ENCODE data around the gene WDPCP. TPM values are rescaled to one million over a fixed set of nuclear protein-coding genes. Genes with fewer than 3 reads are reported as not detected.
A peak's percentile ranks its signal among the peaks of the same experiment; 100 is the strongest.

Gene WDPCP
- total and polyA plus RNA-seq, 2 of the 4 experiments (the other 2 are of a cell fraction): 2.2 to 10.2 TPM

DNA sequence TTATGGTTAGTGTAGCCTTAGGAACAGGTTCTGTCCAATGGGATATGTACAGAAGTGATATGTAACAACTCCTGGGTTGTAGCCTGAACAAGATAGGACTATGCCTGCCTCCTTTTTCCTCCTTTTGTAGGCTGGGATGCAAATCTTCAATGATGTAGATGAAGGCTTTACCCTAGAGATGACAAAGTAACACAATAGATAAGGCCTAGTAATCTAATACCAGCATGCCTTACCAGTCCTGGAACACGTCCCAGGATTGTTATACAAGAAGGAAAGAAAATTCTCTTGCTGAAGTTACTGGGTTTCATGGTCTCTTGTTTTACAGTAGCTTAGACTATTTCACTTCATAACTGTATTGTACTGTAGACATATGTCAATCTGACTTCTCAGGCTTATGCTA is 345.5 kb downstream of the WDPCP start:
- no peaks in the 10 kb centered on the region for H3K79me1 ChIP-seq (ENCODE audit: low read depth in 1 of 2, low read length in 2 of 2)
- no TSS peak for BruUV-seq (replicated peaks)
- peak; percentile 19 for DNase-seq
- no peak overlapping the region for H3K4me2 ChIP-seq (ENCODE audit: low read depth, low read length)
- H3K4ac ChIP-seq (ENCODE audit: low read depth, low read length): no peak overlapping the region
- H2AFZ ChIP-seq (replicated peaks; ENCODE audit: low read length, poor library complexity): no peak overlapping the region
- intact Hi-C loops (cut with micrococcal nuclease) (loop anchor here (2.0 kb wide), 1 partner anchor 20 kb away; no protein-coding TSS in a partner anchor), dilution Hi-C loops (cut with HindIII; ENCODE audit: low sequenced_read_pairs, unreplicated experiment) (no loop called here), in situ Hi-C loops (cut with MboI; ENCODE audit: low sequenced_read_pairs) (no loop called here)
- no peak overlapping the region for H3K27ac ChIP-seq (ENCODE audit: insufficient read depth, low read length)
- no peaks in the 10 kb centered on the region for H3K36me3 ChIP-seq (ENCODE audit: control insufficient read depth, insufficient read depth, low read length)
- no peak overlapping the region for H3K23ac ChIP-seq (ENCODE audit: low read depth, low read length)
- no peak overlapping the region for H3K56ac ChIP-seq (ENCODE audit: extremely low read depth, insufficient read depth, low read length)
- no peak overlapping the region for H2BK120ac ChIP-seq (ENCODE audit: low read depth, low read length)
- no peak overlapping the region for H2BK20ac ChIP-seq (ENCODE audit: low read depth, low read length)
- H4K20me1 ChIP-seq (ENCODE audit: insufficient read depth, low read length): no peaks in the 10 kb centered on the region
- no peaks in the 10 kb centered on the region for H3K9me3 ChIP-seq (ENCODE audit: control insufficient read depth, insufficient read depth, low read length)
- no CpG with 5 or more reads among the region's 1 CpG for WGBS, 2 experiments (ENCODE audit: extremely low coverage in 2 of 2, insufficient read length in 1 of 2)
- no peak overlapping the region for H3K9ac ChIP-seq (ENCODE audit: low read depth, low read length)
- H3K27me3 ChIP-seq (ENCODE audit: control insufficient read depth, insufficient read depth, low read length): no peaks in the 10 kb centered on the region
- H2BK5ac ChIP-seq (ENCODE audit: low read depth, low read length, poor library complexity, severe bottlenecking): no peak overlapping the region
- no peak overlapping the region for H3K4me3 ChIP-seq (ENCODE audit: insufficient read depth, low read depth, low read length)
- no peak overlapping the region for H4K91ac ChIP-seq (ENCODE audit: insufficient read depth, low read depth, low read length)
- H2AK9ac ChIP-seq (replicated peaks; ENCODE audit: low read depth, low read length, poor library complexity): no peak overlapping the region
- no peak; the same call in 1 of the 2 replicates for ATAC-seq (ENCODE audit: low read depth)
- no peaks in the 10 kb centered on the region for H3K9me1 ChIP-seq (ENCODE audit: insufficient read depth, low read length)
- H3K18ac ChIP-seq (ENCODE audit: low read depth, low read length): no peak overlapping the region
- H4K8ac ChIP-seq (ENCODE audit: low read depth in 2 of 2, low read length in 2 of 2): no peak overlapping the region
- H2BK15ac ChIP-seq (ENCODE audit: low read depth, low read length): no peak overlapping the region
- no peak overlapping the region for H2AK5ac ChIP-seq (ENCODE audit: low read depth, low read length)
- CTCF ChIA-PET: no interaction called here
- no peak overlapping the region for H3K14ac ChIP-seq (replicated peaks; ENCODE audit: low read depth, low read length)
- no peaks in the 10 kb centered on the region for H3K4me1 ChIP-seq (ENCODE audit: control insufficient read depth, insufficient read depth, low read length)
- H4K5ac ChIP-seq (ENCODE audit: low read depth, low read length): no peak overlapping the region
- POLR2A ChIA-PET (ENCODE audit: unreplicated experiment): interaction anchor here (0.6 kb wide), 1 partner anchor 586 kb away, joined by 3 read pairs; no protein-coding TSS in a partner anchor
- no peak for TF ChIP-seq USF2 (IDR thresholded peaks at IDR 0.05; ENCODE audit: low read depth, low read length)
- no peak for TF ChIP-seq RAD21 (IDR thresholded peaks at IDR 0.05; ENCODE audit: low read length)
- TF ChIP-seq BHLHE40 (IDR thresholded peaks at IDR 0.05; ENCODE audit: low read depth, low read length): no peak
- TF ChIP-seq, protein P1, sequence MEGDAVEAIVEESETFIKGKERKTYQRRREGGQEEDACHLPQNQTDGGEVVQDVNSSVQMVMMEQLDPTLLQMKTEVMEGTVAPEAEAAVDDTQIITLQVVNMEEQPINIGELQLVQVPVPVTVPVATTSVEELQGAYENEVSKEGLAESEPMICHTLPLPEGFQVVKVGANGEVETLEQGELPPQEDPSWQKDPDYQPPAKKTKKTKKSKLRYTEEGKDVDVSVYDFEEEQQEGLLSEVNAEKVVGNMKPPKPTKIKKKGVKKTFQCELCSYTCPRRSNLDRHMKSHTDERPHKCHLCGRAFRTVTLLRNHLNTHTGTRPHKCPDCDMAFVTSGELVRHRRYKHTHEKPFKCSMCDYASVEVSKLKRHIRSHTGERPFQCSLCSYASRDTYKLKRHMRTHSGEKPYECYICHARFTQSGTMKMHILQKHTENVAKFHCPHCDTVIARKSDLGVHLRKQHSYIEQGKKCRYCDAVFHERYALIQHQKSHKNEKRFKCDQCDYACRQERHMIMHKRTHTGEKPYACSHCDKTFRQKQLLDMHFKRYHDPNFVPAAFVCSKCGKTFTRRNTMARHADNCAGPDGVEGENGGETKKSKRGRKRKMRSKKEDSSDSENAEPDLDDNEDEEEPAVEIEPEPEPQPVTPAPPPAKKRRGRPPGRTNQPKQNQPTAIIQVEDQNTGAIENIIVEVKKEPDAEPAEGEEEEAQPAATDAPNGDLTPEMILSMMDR (conservative IDR thresholded peaks at IDR 0.05; ENCODE audit: low read depth, low read length): no peak
- TF ChIP-seq MXI1 (IDR thresholded peaks at IDR 0.05; ENCODE audit: borderline replicate concordance, low read depth, low read length): no peak
- no peak for TF ChIP-seq MAFK (IDR thresholded peaks at IDR 0.05; ENCODE audit: low read depth, low read length)
- TF ChIP-seq RFX5 (IDR thresholded peaks at IDR 0.05; ENCODE audit: low read depth, low read length): no peak
- TF ChIP-seq MAZ (IDR thresholded peaks at IDR 0.05; ENCODE audit: borderline replicate concordance, low read depth, low read length): no peak
- no peak for TF ChIP-seq CHD1 (IDR thresholded peaks at IDR 0.05; ENCODE audit: low read depth, low read length)
- no peak for TF ChIP-seq SMC3 (IDR thresholded peaks at IDR 0.05; ENCODE audit: low read depth, low read length)
- no peak for TF ChIP-seq POLR2A (IDR thresholded peaks at IDR 0.05; ENCODE audit: low read depth, low read length)
- no peak for TF ChIP-seq RCOR1 (IDR thresholded peaks at IDR 0.05; ENCODE audit: insufficient replicate concordance, low read length)
- TF ChIP-seq CEBPB (IDR thresholded peaks at IDR 0.05; ENCODE audit: low read depth, low read length): no peak
- TF ChIP-seq NFE2L2 (IDR thresholded peaks at IDR 0.05; ENCODE audit: low read depth, low read length): no peak
- TF ChIP-seq, protein P2, sequence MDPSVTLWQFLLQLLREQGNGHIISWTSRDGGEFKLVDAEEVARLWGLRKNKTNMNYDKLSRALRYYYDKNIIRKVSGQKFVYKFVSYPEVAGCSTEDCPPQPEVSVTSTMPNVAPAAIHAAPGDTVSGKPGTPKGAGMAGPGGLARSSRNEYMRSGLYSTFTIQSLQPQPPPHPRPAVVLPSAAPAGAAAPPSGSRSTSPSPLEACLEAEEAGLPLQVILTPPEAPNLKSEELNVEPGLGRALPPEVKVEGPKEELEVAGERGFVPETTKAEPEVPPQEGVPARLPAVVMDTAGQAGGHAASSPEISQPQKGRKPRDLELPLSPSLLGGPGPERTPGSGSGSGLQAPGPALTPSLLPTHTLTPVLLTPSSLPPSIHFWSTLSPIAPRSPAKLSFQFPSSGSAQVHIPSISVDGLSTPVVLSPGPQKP (IDR thresholded peaks at IDR 0.05; ENCODE audit: borderline replicate concordance, low read depth, low read length): no peak
- no peak for TF ChIP-seq FOS (IDR thresholded peaks at IDR 0.05; ENCODE audit: low read depth, low read length)

Measured in IMR-90 (cell line).